ENCODE measurements around the gene P3H1. TPM values are rescaled to one million over a fixed set of nuclear protein-coding genes. Genes with fewer than 3 reads are reported as not detected.
A peak's percentile ranks its signal among the peaks of the same experiment; 100 is the strongest.

Gene P3H1
- total and polyA plus RNA-seq, 7 donors = 2.9 to 8.5 (median 5.7) TPM

- Histone ChIP-seq H3K36me3 (ENCODE audit: insufficient read depth in 1 of 2, low read depth in 1 of 2) (peaks cover 2 to 34% of the 10 kb centered on the region in 2 donors), H3K9me3 (no peaks in the 10 kb centered on the region), H3K4me3 (peak overlapping the region; percentile 61), H3K27ac (no peak overlapping the region), H3K27me3 (ENCODE audit: insufficient read depth in 3 of 3, low read length in 2 of 3) (peaks cover 0 to 11% (median 2%) of the 10 kb centered on the region in 3 donors), H3K4me1 (no peaks in the 10 kb centered on the region)
- intact Hi-C loops (cut with DNase I) = no loop called here
- no peak for TF ChIP-seq CTCF (IDR thresholded peaks at IDR 0.05)
- ATAC-seq (peak in 2 of 4 donors; percentile 22 to 31), DNase-seq (no peak)
- WGBS, 3 donors = 87 to 88% (median 88%) methylated on average over 18 of the region's 18 CpGs
Measured at GRCh38 chr1:42784547-42784945, 17.7 kb upstream of the P3H1 start.

- Histone ChIP-seq H3K4me3 (no peak overlapping the region), H3K36me3 (ENCODE audit: insufficient read depth in 1 of 2, low read depth in 1 of 2) (peaks cover 2 to 47% of the 10 kb centered on the region in 2 donors), H3K27me3 (ENCODE audit: insufficient read depth in 3 of 3, low read length in 2 of 3) (peaks cover 0 to 11% (median 2%) of the 10 kb centered on the region in 3 donors), H3K4me1 (no peaks in the 10 kb centered on the region), H3K9me3 (no peaks in the 10 kb centered on the region), H3K27ac (no peak overlapping the region)
- intact Hi-C loops (cut with DNase I) = no loop called here
- DNase-seq (no peak), ATAC-seq (no peak)
- 96 to 100% (median 98%) methylated on average over 2 of the region's 2 CpGs for WGBS, 3 donors
- TF ChIP-seq CTCF (IDR thresholded peaks at IDR 0.05) = no peak
Measured at GRCh38 chr1:42783092-42783491, 16.3 kb upstream of the P3H1 start.

GRCh38 chr1:42780176-42780575 is 13.3 kb upstream of the P3H1 start:
- 92 to 100% (median 98%) methylated on average over 1 of the region's 1 CpG for WGBS, 3 donors
- Histone ChIP-seq H3K27me3 (ENCODE audit: insufficient read depth in 3 of 3, low read length in 2 of 3) (peaks cover 0 to 2% (median 0%) of the 10 kb centered on the region in 3 donors), H3K4me1 (no peaks in the 10 kb centered on the region), H3K36me3 (ENCODE audit: insufficient read depth in 1 of 2, low read depth in 1 of 2) (peaks cover 8 to 75% of the 10 kb centered on the region in 2 donors), H3K27ac (no peak overlapping the region), H3K9me3 (no peaks in the 10 kb centered on the region), H3K4me3 (no peak overlapping the region)
- DNase-seq (no peak), ATAC-seq (no peak)
- intact Hi-C loops (cut with DNase I) = no loop called here
- no peak for TF ChIP-seq CTCF (IDR thresholded peaks at IDR 0.05)

GRCh38 chr1:42779725-42780124 is 12.9 kb upstream of the P3H1 start:
- no peaks in the 10 kb centered on the region for H3K4me1 ChIP-seq
- no peaks in the 10 kb centered on the region for H3K9me3 ChIP-seq
- peaks cover 0 to 2% (median 0%) of the 10 kb centered on the region in 3 donors for H3K27me3 ChIP-seq (ENCODE audit: insufficient read depth in 3 of 3, low read length in 2 of 3)
- no peak overlapping the region for H3K27ac ChIP-seq
- peaks cover 9 to 80% of the 10 kb centered on the region in 2 donors for H3K36me3 ChIP-seq (ENCODE audit: insufficient read depth in 1 of 2, low read depth in 1 of 2)
- H3K4me3 ChIP-seq = no peak overlapping the region
- intact Hi-C loops (cut with DNase I) = loop anchor here (5.0 to 10.0 kb wide), 2 partner anchors 135 to 293 kb away; no protein-coding TSS in a partner anchor
- no peak for DNase-seq
- no peak for TF ChIP-seq CTCF (IDR thresholded peaks at IDR 0.05)
- no peak for ATAC-seq
- WGBS, 3 donors = 86 to 93% (median 87%) methylated on average over 2 of the region's 2 CpGs

- TF ChIP-seq CTCF (IDR thresholded peaks at IDR 0.05) = peak; percentile 59
- Histone ChIP-seq H3K4me1 (no peaks in the 10 kb centered on the region), H3K27ac (no peak overlapping the region), H3K4me3 (no peak overlapping the region), H3K9me3 (no peaks in the 10 kb centered on the region), H3K27me3 (ENCODE audit: insufficient read depth in 3 of 3, low read length in 2 of 3) (no peaks in the 10 kb centered on the region), H3K36me3 (ENCODE audit: insufficient read depth in 1 of 2, low read depth in 1 of 2) (peaks cover 11 to 92% of the 10 kb centered on the region in 2 donors)
- intact Hi-C loops (cut with DNase I) = loop anchor here (1.0 to 10.0 kb wide), 3 partner anchors 137 to 295 kb away; no protein-coding TSS in a partner anchor
- ATAC-seq (peak in 2 of 4 donors; percentile 63 to 71), DNase-seq (no peak)
Measured at GRCh38 chr1:42777852-42778251, 11.0 kb upstream of the P3H1 start.

All from psoas muscle (tissue), 8 donors.